Astrocyte (in vitro differentiated cells and primary cell): ENCODE measurements around the gene PAK6. TPM values are rescaled to one million over a fixed set of nuclear protein-coding genes. Genes with fewer than 3 reads are reported as not detected.

Experiments used
- DNase-seq: peaks from one replicate; pipeline ENCODE4 v3.0.0-alpha.2; 2010; ENCODE audit warnings: low read depth
- FAIRE-seq: peaks from 2 replicates; lab custom pipeline; 2011; peaks lifted over from hg19 to GRCh38; lab: Jason Lieb, UNC
- H2AFZ ChIP-seq: 2 replicates; pipeline ENCODE4 v1.6.0; 2012; ENCODE audit warnings: low read depth, low read length, inconsistent platforms
- H3K27ac ChIP-seq: 2 replicates; pipeline ENCODE4 v1.5.1; 2011; ENCODE audit warnings: low read depth, low read length, inconsistent platforms
- H3K27me3 ChIP-seq: 2 replicates; pipeline ENCODE4 v1.6.0; 2011; ENCODE audit warnings: low read length, inconsistent platforms; ENCODE audit not compliant: insufficient read depth
- H3K36me3 ChIP-seq: 2 replicates; pipeline ENCODE4 v1.5.1; 2011; ENCODE audit warnings: low read length, inconsistent platforms; ENCODE audit not compliant: insufficient read depth
- H3K4me1 ChIP-seq: 2 replicates; pipeline ENCODE4 v1.5.1; 2011; ENCODE audit warnings: low read length, inconsistent platforms; ENCODE audit not compliant: insufficient read depth
- H3K4me2 ChIP-seq: 2 replicates; pipeline ENCODE4 v1.6.0; 2012; ENCODE audit warnings: low read length, inconsistent platforms
- H3K4me3 ChIP-seq: 2 replicates; pipeline ENCODE4 v1.5.1; 2011; ENCODE audit warnings: low read depth, mild to moderate bottlenecking, low read length, inconsistent platforms; ENCODE audit not compliant: insufficient read depth
- H3K79me2 ChIP-seq: 2 replicates; pipeline ENCODE4 v1.6.0; 2012; ENCODE audit warnings: mild to moderate bottlenecking, low read length, inconsistent platforms; ENCODE audit not compliant: insufficient read depth
- H3K9ac ChIP-seq: 2 replicates; pipeline ENCODE4 v1.6.0; 2012; ENCODE audit warnings: mild to moderate bottlenecking, low read length, inconsistent platforms
- H3K9me3 ChIP-seq: 2 replicates; pipeline ENCODE4 v1.5.1; 2012; ENCODE audit warnings: low read depth, mild to moderate bottlenecking, low read length, inconsistent platforms; ENCODE audit not compliant: insufficient read depth
- H4K20me1 ChIP-seq: 2 replicates; pipeline ENCODE4 v1.6.0; 2012; ENCODE audit warnings: low read length, inconsistent platforms; ENCODE audit not compliant: insufficient read depth
- H3K27ac Mint-ChIP-seq: one replicate; pipeline ENCODE4 v1.8.0; 2021; ENCODE audit warnings: mild to moderate bottlenecking, mixed read lengths; ENCODE audit not compliant: unreplicated experiment
- H3K27me3 Mint-ChIP-seq: one replicate; pipeline ENCODE4 v1.8.0; 2021; ENCODE audit warnings: low read depth, mixed read lengths; ENCODE audit not compliant: unreplicated experiment
- H3K36me3 Mint-ChIP-seq: one replicate; pipeline ENCODE4 v1.8.0; 2021; ENCODE audit warnings: low read depth, mixed read lengths; ENCODE audit not compliant: unreplicated experiment
- H3K4me1 Mint-ChIP-seq: one replicate; pipeline ENCODE4 v1.8.0; 2021; ENCODE audit warnings: low read depth, mixed read lengths; ENCODE audit not compliant: unreplicated experiment
- H3K4me3 Mint-ChIP-seq: one replicate; pipeline ENCODE4 v1.8.0; 2021; ENCODE audit warnings: mild to moderate bottlenecking, moderate library complexity, mixed read lengths; ENCODE audit not compliant: unreplicated experiment
- H3K9me3 Mint-ChIP-seq: one replicate; pipeline ENCODE4 v1.8.0; 2021; ENCODE audit warnings: mild to moderate bottlenecking, mixed read lengths; ENCODE audit not compliant: unreplicated experiment
- EZH2 ChIP-seq: IDR thresholded peaks from 2 replicates; pipeline ENCODE4 v1.6.1; 2012; ENCODE audit warnings: mild to moderate bottlenecking, low read length, inconsistent platforms; ENCODE audit not compliant: insufficient read depth
- total RNA-seq: library from RNA; stranded (reverse); gene quantifications from 2 replicates; pipeline ENCODE4 v1.2.1, GENCODE V29; 2021
- TF ChIP-seq, protein P1 (sequence below): IDR thresholded peaks from 2 replicates; pipeline ENCODE4 v1.5.1; 2011; ENCODE audit warnings: low read depth, mild to moderate bottlenecking, inconsistent platforms, low read length, moderate library complexity; ENCODE audit not compliant: insufficient read depth

PAK6 gene
- total RNA-seq, 1 donor from 2014 or later, result 1.1 TPM

- Mint-ChIP-seq H3K4me3 (no peak overlapping the region), H3K27ac (no peak overlapping the region), H3K9me3 (no peaks in the 10 kb centered on the region), H3K27me3 (peaks cover 53% of the 10 kb centered on the region), H3K4me1 (no peaks in the 10 kb centered on the region), H3K36me3 (no peaks in the 10 kb centered on the region)
- no peak for FAIRE-seq
- no peak for TF ChIP-seq EZH2
- TF ChIP-seq, protein P1, sequence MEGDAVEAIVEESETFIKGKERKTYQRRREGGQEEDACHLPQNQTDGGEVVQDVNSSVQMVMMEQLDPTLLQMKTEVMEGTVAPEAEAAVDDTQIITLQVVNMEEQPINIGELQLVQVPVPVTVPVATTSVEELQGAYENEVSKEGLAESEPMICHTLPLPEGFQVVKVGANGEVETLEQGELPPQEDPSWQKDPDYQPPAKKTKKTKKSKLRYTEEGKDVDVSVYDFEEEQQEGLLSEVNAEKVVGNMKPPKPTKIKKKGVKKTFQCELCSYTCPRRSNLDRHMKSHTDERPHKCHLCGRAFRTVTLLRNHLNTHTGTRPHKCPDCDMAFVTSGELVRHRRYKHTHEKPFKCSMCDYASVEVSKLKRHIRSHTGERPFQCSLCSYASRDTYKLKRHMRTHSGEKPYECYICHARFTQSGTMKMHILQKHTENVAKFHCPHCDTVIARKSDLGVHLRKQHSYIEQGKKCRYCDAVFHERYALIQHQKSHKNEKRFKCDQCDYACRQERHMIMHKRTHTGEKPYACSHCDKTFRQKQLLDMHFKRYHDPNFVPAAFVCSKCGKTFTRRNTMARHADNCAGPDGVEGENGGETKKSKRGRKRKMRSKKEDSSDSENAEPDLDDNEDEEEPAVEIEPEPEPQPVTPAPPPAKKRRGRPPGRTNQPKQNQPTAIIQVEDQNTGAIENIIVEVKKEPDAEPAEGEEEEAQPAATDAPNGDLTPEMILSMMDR, result peak; percentile 100
- Histone ChIP-seq H3K36me3 (no peaks in the 10 kb centered on the region), H3K4me1 (no peaks in the 10 kb centered on the region), H2AFZ (no peak overlapping the region), H3K27ac (no peak overlapping the region), H3K79me2 (no peaks in the 10 kb centered on the region), H3K27me3 (peaks cover 9% of the 10 kb centered on the region), H3K9ac (no peak overlapping the region), H4K20me1 (no peaks in the 10 kb centered on the region), H3K4me2 (no peak overlapping the region), H3K9me3 (no peaks in the 10 kb centered on the region), H3K4me3 (no peak overlapping the region)
- peak; percentile 42 for DNase-seq
These were observed 35.7 kb downstream of the PAK6 start for GRCh38 chr15:40274350-40275274.

DNA sequence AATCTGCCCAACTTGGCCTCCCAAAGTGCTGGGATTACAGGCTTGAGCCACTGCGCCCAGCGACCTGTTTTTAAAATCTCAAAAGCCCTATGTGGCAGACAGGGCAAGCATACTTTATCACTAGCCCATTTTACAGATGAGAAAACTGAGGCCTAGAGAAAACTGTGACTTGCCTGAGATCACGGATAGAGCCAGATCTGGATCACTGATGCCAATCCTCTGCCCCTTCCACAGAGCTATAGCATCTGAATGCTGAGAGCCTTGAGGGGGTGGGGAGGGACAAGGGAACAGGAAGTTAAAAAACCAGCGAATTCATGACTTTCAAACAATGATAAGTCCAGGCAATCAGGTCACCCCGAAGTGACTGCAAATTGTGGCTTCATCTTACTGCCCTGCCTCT lies 36.7 kb downstream of the PAK6 start:
- no peak for TF ChIP-seq EZH2
- TF ChIP-seq, protein P1, result no peak
- no peak for FAIRE-seq

GRCh38 chr15:40275954-40276353 lies 37.1 kb downstream of the PAK6 start:
- FAIRE-seq, result no peak
- H3K4me3 ChIP-seq, result no peak overlapping the region
- peaks cover 52% of the 10 kb centered on the region for H3K27me3 Mint-ChIP-seq
- H3K27ac Mint-ChIP-seq, result no peak overlapping the region
- no peak overlapping the region for H3K4me3 Mint-ChIP-seq
- H3K79me2 ChIP-seq, result no peaks in the 10 kb centered on the region
- H3K36me3 Mint-ChIP-seq, result no peaks in the 10 kb centered on the region
- TF ChIP-seq, protein P1, result no peak
- TF ChIP-seq EZH2, result no peak
- H3K9ac ChIP-seq, result no peak overlapping the region
- no peak overlapping the region for H3K27ac ChIP-seq
- H3K9me3 Mint-ChIP-seq, result no peaks in the 10 kb centered on the region
- H3K27me3 ChIP-seq, result peaks cover 20% of the 10 kb centered on the region
- DNase-seq, result no peak
- H3K9me3 ChIP-seq, result no peaks in the 10 kb centered on the region
- H3K4me1 ChIP-seq, result no peaks in the 10 kb centered on the region
- no peaks in the 10 kb centered on the region for H3K36me3 ChIP-seq
- no peaks in the 10 kb centered on the region for H4K20me1 ChIP-seq
- H3K4me2 ChIP-seq, result no peak overlapping the region
- no peaks in the 10 kb centered on the region for H3K4me1 Mint-ChIP-seq
- H2AFZ ChIP-seq, result no peak overlapping the region

More for the DNA sequence above, 36.7 kb downstream of the PAK6 start:
- Histone ChIP-seq H3K27ac (no peak overlapping the region), H3K4me2 (no peak overlapping the region), H3K27me3 (peaks cover 16% of the 10 kb centered on the region), H3K36me3 (no peaks in the 10 kb centered on the region), H4K20me1 (no peaks in the 10 kb centered on the region), H3K79me2 (no peaks in the 10 kb centered on the region), H2AFZ (no peak overlapping the region), H3K9ac (no peak overlapping the region), H3K9me3 (no peaks in the 10 kb centered on the region), H3K4me3 (no peak overlapping the region), H3K4me1 (no peaks in the 10 kb centered on the region)
- H3K27ac Mint-ChIP-seq, result no peak overlapping the region
- H3K4me1 Mint-ChIP-seq, result no peaks in the 10 kb centered on the region
- DNase-seq, result no peak
- no peak overlapping the region for H3K4me3 Mint-ChIP-seq
- H3K27me3 Mint-ChIP-seq, result peaks cover 49% of the 10 kb centered on the region
- no peaks in the 10 kb centered on the region for H3K36me3 Mint-ChIP-seq
- H3K9me3 Mint-ChIP-seq, result no peaks in the 10 kb centered on the region
